HepG2 (cell line): ENCODE data around the gene NOC3L. TPM values are rescaled to one million over a fixed set of nuclear protein-coding genes. Genes with fewer than 3 reads are reported as not detected.

ENCODE experiments used
- ATAC-seq: fragments of 200-7000 bp; cut with Tn5 transposase; 3 replicates; pipeline ENCODE4 v1.9.1; 2020; ENCODE audit warnings: mild to moderate bottlenecking, moderate library complexity
- BruUV-seq: library from RNA; stranded (reverse); fragments of 400-500 nt; replicated peaks from 2 replicates; lab custom pipeline; 2021; lab: Mats Ljungman, UMichigan
- CTCF ChIA-PET: fragments of 300-600 bp; formaldehyde crosslinking; extraction: SDS; loops from one replicate; lab custom pipeline; 2021; ENCODE audit warnings: low total read pairs, inconsistent platforms, low intra/inter-chr PET ratio; lab: Yijun Ruan, JAX
- POLR2A ChIA-PET: fragments of 350-600 bp; sonication (Branson Sonifier 250); formaldehyde crosslinking; loops from one replicate; lab custom pipeline; 2020; ENCODE audit warnings: antibody characterized with exemption, inconsistent platforms; lab: Yijun Ruan, JAX
- DNase-seq: peaks from one replicate; pipeline ENCODE4 v3.0.0-alpha.2; 2015; ENCODE audit warnings: low spot score
- FAIRE-seq: peaks from 3 replicates; lab custom pipeline; 2011; peaks lifted over from hg19 to GRCh38; lab: Jason Lieb, UNC
- H2AFZ ChIP-seq: one replicate; pipeline ENCODE4 v1.6.1; 2011; ENCODE audit warnings: low read length, inconsistent platforms
- H3K27ac ChIP-seq: fragments of 300-600 bp; 3 replicates; pipeline ENCODE4 v1.8.0; 2011; ENCODE audit warnings: mixed run types, mild to moderate bottlenecking, mixed read lengths, low read length, inconsistent platforms; ENCODE audit not compliant: insufficient read depth; ENCODE audit errors: extremely low read length
- H3K27me3 ChIP-seq, 2 experiments: fragments of 200-600 bp in 1 of 2; 2 replicates in 1 of 2; 3 replicates in 1 of 2; pipeline versions ENCODE4 v1.6.0 to v1.8.0; 2011; ENCODE audit warnings: low read length in 2 of 2, mild to moderate bottlenecking in 2 of 2, moderate library complexity in 2 of 2, inconsistent platforms in 1 of 2; ENCODE audit not compliant: insufficient read depth in 2 of 2, control insufficient read depth in 1 of 2
- H3K36me3 ChIP-seq, 2 experiments: fragments of 200-600 bp in 1 of 2; replicated peaks in 1 of 2; 2 replicates in 1 of 2; 3 replicates in 1 of 2; pipeline versions ENCODE4 v1.5.1 to v1.8.0; 2011; ENCODE audit warnings: low read length in 2 of 2, inconsistent platforms in 1 of 2; ENCODE audit not compliant: insufficient read depth in 2 of 2, control insufficient read depth in 1 of 2
- H3K4me1 ChIP-seq: 2 replicates; pipeline ENCODE4 v1.5.1; 2012; ENCODE audit warnings: low read length, inconsistent platforms; ENCODE audit not compliant: insufficient read depth
- H3K4me2 ChIP-seq: 2 replicates; pipeline ENCODE4 v1.6.0; 2011; ENCODE audit warnings: low read depth, low read length, inconsistent platforms
- H3K4me3 ChIP-seq, 3 experiments: fragments of 200-600 bp in 1 of 3; sonication (generic), shearing (Covaris generic) in 1 of 3; replicated peaks in 1 of 3; 2 replicates each; pipeline ENCODE4 v1.5.1; 2011 to 2016; ENCODE audit warnings: low read length in 3 of 3, inconsistent platforms in 2 of 3, low read depth in 2 of 3, mild to moderate bottlenecking in 2 of 3, control low read depth in 1 of 3, mixed read lengths in 1 of 3; ENCODE audit not compliant: insufficient read depth in 1 of 3
- H3K79me2 ChIP-seq: one replicate; pipeline ENCODE4 v1.6.1; 2011; ENCODE audit warnings: low read length, inconsistent platforms; ENCODE audit not compliant: insufficient read depth
- H3K9ac ChIP-seq: 2 replicates; pipeline ENCODE4 v1.6.0; 2011; ENCODE audit warnings: mild to moderate bottlenecking, low read depth, low read length, inconsistent platforms; ENCODE audit not compliant: insufficient read depth
- H3K9me3 ChIP-seq: 2 replicates; pipeline ENCODE4 v1.5.1; 2012; ENCODE audit warnings: mild to moderate bottlenecking, low read length
- H4K20me1 ChIP-seq: 2 replicates; pipeline ENCODE4 v1.6.0; 2011; ENCODE audit warnings: inconsistent platforms, mild to moderate bottlenecking, low read length, moderate library complexity; ENCODE audit not compliant: insufficient read depth
- ARID2 ChIP-seq: sonication (generic); formaldehyde crosslinking; IDR thresholded peaks from 2 replicates; pipeline ENCODE4 v1.8.1; 2022; ENCODE audit warnings: mild to moderate bottlenecking, missing genetic modification reagents, borderline replicate concordance
- ATF1 ChIP-seq: IDR thresholded peaks from 2 replicates; pipeline ENCODE4 v1.6.1; 2016; ENCODE audit warnings: mild to moderate bottlenecking, control low read depth
- ATF7-NPFF ChIP-seq: sonication (generic); formaldehyde crosslinking; IDR thresholded peaks from 2 replicates; pipeline ENCODE4 v1.8.1; 2023; ENCODE audit warnings: mild to moderate bottlenecking, low read depth, missing genetic modification reagents, moderate library complexity
- CEBPG ChIP-seq: IDR thresholded peaks from 2 replicates; pipeline ENCODE4 v1.6.1; 2016
- ELF4 ChIP-seq: sonication (generic); formaldehyde crosslinking; IDR thresholded peaks from 2 replicates; pipeline ENCODE4 v1.5.0; 2020; ENCODE audit warnings: missing genetic modification reagents, mild to moderate bottlenecking, moderate library complexity, borderline replicate concordance
- KLF12 ChIP-seq: sonication (generic); formaldehyde crosslinking; IDR thresholded peaks from 2 replicates; pipeline ENCODE4 v1.4.0; 2020; ENCODE audit warnings: missing genetic modification reagents, borderline replicate concordance
- MED13 ChIP-seq: sonication (generic); formaldehyde crosslinking; IDR thresholded peaks from 2 replicates; pipeline ENCODE4 v1.5.0; 2020; ENCODE audit warnings: missing genetic modification reagents
- NAIF1 ChIP-seq: sonication (generic); formaldehyde crosslinking; IDR thresholded peaks from 2 replicates; pipeline ENCODE4 v1.5.0; 2020; ENCODE audit warnings: mild to moderate bottlenecking, missing genetic modification reagents, borderline replicate concordance
- ZNF749 ChIP-seq: sonication (generic); formaldehyde crosslinking; IDR thresholded peaks from 2 replicates; pipeline ENCODE4 v1.8.0; 2022; ENCODE audit warnings: mild to moderate bottlenecking, missing genetic modification reagents, moderate library complexity, borderline replicate concordance
- ZNF850 ChIP-seq: sonication (generic); formaldehyde crosslinking; conservative IDR thresholded peaks from 2 replicates; pipeline ENCODE4 v1.9.0; 2021; ENCODE audit warnings: mild to moderate bottlenecking, missing genetic modification reagents
- ZSCAN31 ChIP-seq: sonication (generic); formaldehyde crosslinking; IDR thresholded peaks from 2 replicates; pipeline ENCODE4 v1.5.0; 2020; ENCODE audit warnings: low read depth, mild to moderate bottlenecking, missing genetic modification reagents
- WGBS: methylation state at CpG from one replicate; pipeline ENCODE4 v1.1.6; 2017; ENCODE audit warnings: low lambda C conversion rate; 5-methylcytosine and 5-hydroxymethylcytosine counted together
- in situ Hi-C: cut with HindIII; loops from 2 replicates; pipeline ENCODE4 v1.10.0; 2017; ENCODE audit warnings: low pct_unique_long_range_greater_than_20kb; ENCODE audit not compliant: extremely low pct_ligation_motif_present
- intact Hi-C: fragments of 100-400 bp; cut with micrococcal nuclease; formaldehyde crosslinking; loops from one replicate; pipeline ENCODE4 v1.10.0; 2022; ENCODE audit not compliant: unreplicated experiment
- polyA plus RNA-seq, 8 experiments: library from polyadenylated mRNA; depleted of rRNA in 3 of 8; stranded (reverse) in 7 of 8; unstranded in 1 of 8; fragments of >200 nt; fragmentation: Illumina TruSeq in 4 of 8; extraction: Trizol in 4 of 8; gene quantifications; 2 replicates each; pipeline versions ENCODE4 v1.2.1 to v1.2.3, GENCODE V29; 2011 to 2016; ENCODE audit warnings: low read depth in 4 of 8, missing spikeins in 1 of 8, mixed read lengths in 1 of 8; ENCODE audit not compliant: insufficient read depth in 1 of 8
- total RNA-seq, 5 experiments: library from RNA; depleted of rRNA; stranded (reverse); fragments of >200 nt; fragmentation: Illumina TruSeq; extraction: Trizol; gene quantifications; 2 replicates each; pipeline ENCODE4 v1.2.3, GENCODE V29; 2016; ENCODE audit warnings: low read depth in 1 of 5
- TF ChIP-seq, protein P1 (sequence below): sonication (generic); formaldehyde crosslinking; IDR thresholded peaks from 2 replicates; pipeline ENCODE4 v1.5.0; 2020; ENCODE audit warnings: mild to moderate bottlenecking, missing genetic modification reagents
- TF ChIP-seq, protein P2 (sequence below): fragments of 450-650 bp; IDR thresholded peaks from 2 replicates; pipeline ENCODE4 v1.6.1; 2017; ENCODE audit warnings: mild to moderate bottlenecking
- TF ChIP-seq, protein P3 (sequence below): sonication (generic); formaldehyde crosslinking; IDR thresholded peaks from 2 replicates; pipeline ENCODE4 v1.4.0; 2020; ENCODE audit warnings: mild to moderate bottlenecking, missing genetic modification reagents

NOC3L gene
- total and polyA plus RNA-seq, 2 of the 13 experiments (the other 11 are each of a cell fraction or from before 2014, with no cell fraction given) = 7.8 to 36.6 TPM

DNA sequence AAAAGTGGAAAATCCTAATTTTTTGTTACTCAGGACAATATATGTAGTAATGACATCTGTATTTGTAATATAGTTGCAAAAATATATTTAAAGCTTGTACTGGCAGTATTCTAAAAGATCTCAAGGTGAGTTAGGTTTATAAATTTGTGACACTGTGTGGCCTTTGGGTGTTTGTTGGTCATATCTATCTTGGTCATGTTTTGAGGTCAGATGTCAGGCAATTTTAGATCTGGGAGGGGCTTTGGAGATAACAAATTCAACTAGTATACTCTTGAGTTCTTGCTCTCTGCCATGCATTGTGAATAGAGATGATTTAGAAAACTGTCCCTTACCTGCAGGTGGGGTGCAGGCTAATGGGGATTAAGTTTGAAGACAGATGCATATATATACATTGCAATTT is 42.7 kb upstream of the NOC3L start (continued):
- TF ChIP-seq ATF7-NPFF (CRISPR knock-in tag) = no peak
- TF ChIP-seq ELF4 (CRISPR knock-in tag) = no peak
- no peak for TF ChIP-seq KLF12 (CRISPR knock-in tag)
- no peak for TF ChIP-seq ARID2 (CRISPR knock-in tag)

DNA sequence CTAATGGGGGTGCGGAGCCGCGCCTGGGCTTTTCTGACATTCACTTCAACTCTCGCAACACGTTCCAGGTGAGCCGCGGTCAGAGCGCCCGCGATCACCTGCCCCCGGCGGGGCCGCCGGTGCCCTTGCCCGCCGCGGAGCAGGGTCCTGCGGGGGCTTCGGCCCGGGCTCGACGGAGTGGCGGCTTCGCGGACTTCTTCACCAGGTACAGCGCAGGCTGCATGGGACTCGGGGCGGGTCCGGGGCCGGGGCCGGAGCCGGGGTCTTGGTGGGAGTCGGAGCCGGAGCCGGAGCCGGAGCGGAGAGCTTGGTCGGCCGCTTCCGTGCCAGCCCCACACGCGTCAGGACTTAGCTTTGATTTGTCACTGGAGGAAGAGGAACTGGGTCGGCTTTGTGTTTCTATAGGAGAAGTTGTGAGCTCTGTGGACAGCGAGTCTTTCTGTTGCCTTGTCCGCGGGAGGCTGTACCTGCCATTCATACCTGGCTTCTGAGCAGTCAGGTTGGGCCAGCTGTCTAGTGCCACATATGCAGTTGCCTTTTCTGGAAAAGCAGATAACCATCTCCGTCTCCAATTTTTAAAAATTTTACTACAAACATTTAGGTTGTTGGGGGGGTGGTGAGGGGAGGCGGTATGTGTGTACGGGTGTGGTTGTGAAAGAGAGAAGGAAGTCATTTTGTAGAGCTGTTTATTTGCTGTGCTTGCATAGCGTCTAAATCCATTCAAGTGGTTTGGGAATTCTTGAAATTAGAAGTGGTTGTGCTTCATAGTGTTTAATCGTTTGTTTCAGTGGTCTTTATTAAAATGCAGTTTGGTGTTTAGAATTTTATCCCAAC is 40.9 kb upstream of the NOC3L start:
- TSS peak; percentile 35 for BruUV-seq
- TF ChIP-seq CEBPG (CRISPR knock-in tag) = no peak
- TF ChIP-seq ZNF749 = no peak
- TF ChIP-seq, protein P1, sequence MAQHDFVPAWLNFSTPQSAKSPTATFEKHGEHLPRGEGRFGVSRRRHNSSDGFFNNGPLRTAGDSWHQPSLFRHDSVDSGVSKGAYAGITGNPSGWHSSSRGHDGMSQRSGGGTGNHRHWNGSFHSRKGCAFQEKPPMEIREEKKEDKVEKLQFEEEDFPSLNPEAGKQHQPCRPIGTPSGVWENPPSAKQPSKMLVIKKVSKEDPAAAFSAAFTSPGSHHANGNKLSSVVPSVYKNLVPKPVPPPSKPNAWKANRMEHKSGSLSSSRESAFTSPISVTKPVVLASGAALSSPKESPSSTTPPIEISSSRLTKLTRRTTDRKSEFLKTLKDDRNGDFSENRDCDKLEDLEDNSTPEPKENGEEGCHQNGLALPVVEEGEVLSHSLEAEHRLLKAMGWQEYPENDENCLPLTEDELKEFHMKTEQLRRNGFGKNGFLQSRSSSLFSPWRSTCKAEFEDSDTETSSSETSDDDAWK (CRISPR knock-in tag) = no peak
- TF ChIP-seq MED13 (CRISPR knock-in tag) = 0 out of 2 replicates have a peak, but pooled peaks have one; percentile 2
- TF ChIP-seq, protein P2, sequence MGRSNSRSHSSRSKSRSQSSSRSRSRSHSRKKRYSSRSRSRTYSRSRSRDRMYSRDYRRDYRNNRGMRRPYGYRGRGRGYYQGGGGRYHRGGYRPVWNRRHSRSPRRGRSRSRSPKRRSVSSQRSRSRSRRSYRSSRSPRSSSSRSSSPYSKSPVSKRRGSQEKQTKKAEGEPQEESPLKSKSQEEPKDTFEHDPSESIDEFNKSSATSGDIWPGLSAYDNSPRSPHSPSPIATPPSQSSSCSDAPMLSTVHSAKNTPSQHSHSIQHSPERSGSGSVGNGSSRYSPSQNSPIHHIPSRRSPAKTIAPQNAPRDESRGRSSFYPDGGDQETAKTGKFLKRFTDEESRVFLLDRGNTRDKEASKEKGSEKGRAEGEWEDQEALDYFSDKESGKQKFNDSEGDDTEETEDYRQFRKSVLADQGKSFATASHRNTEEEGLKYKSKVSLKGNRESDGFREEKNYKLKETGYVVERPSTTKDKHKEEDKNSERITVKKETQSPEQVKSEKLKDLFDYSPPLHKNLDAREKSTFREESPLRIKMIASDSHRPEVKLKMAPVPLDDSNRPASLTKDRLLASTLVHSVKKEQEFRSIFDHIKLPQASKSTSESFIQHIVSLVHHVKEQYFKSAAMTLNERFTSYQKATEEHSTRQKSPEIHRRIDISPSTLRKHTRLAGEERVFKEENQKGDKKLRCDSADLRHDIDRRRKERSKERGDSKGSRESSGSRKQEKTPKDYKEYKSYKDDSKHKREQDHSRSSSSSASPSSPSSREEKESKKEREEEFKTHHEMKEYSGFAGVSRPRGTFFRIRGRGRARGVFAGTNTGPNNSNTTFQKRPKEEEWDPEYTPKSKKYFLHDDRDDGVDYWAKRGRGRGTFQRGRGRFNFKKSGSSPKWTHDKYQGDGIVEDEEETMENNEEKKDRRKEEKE = no peak
- TF ChIP-seq, protein P3, sequence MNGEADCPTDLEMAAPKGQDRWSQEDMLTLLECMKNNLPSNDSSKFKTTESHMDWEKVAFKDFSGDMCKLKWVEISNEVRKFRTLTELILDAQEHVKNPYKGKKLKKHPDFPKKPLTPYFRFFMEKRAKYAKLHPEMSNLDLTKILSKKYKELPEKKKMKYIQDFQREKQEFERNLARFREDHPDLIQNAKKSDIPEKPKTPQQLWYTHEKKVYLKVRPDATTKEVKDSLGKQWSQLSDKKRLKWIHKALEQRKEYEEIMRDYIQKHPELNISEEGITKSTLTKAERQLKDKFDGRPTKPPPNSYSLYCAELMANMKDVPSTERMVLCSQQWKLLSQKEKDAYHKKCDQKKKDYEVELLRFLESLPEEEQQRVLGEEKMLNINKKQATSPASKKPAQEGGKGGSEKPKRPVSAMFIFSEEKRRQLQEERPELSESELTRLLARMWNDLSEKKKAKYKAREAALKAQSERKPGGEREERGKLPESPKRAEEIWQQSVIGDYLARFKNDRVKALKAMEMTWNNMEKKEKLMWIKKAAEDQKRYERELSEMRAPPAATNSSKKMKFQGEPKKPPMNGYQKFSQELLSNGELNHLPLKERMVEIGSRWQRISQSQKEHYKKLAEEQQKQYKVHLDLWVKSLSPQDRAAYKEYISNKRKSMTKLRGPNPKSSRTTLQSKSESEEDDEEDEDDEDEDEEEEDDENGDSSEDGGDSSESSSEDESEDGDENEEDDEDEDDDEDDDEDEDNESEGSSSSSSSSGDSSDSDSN (CRISPR knock-in tag) = peak; percentile 3; the same call in 1 of the 2 replicates
- no peak for TF ChIP-seq ZSCAN31
- TF ChIP-seq ATF1 (CRISPR knock-in tag) = no peak
- TF ChIP-seq NAIF1 (CRISPR knock-in tag) = no peak
- TF ChIP-seq ZNF850 = 0 out of 2 replicates have a peak, but pooled peaks have one; percentile 51

More for the DNA sequence above, 40.9 kb upstream of the NOC3L start:
- ATAC-seq (peak; percentile 67), FAIRE-seq (peak; percentile 15), DNase-seq (peak; percentile 76)
- H3K9ac ChIP-seq = peak overlapping the region; percentile 87
- 0% methylated on average over 5 of the region's 51 CpGs for WGBS
- in situ Hi-C loops (loop anchor here (5.0 kb wide), 1 partner anchor 41 kb away; the partner anchor contains the start of gene NOC3L), intact Hi-C loops (loop anchor here (5.0 kb wide), 1 partner anchor 39 kb away; no protein-coding TSS in a partner anchor)
- H3K9me3 ChIP-seq = no peaks in the 10 kb centered on the region
- peaks cover 54% of the 10 kb centered on the region for H3K4me1 ChIP-seq
- H3K4me3 ChIP-seq = peak overlapping the region; percentile 92 to 97 (median 95)
- CTCF ChIA-PET = no interaction called here
- no peak overlapping the region for H2AFZ ChIP-seq
- POLR2A ChIA-PET = interaction anchor here (0.5 to 1.0 kb wide), 2 partner anchors 24 to 41 kb away, joined by 4 to 8 read pairs; partner anchors contain the start of gene NOC3L
- peak overlapping the region; percentile 92 for H3K27ac ChIP-seq
- H3K4me2 ChIP-seq = peak overlapping the region; percentile 97
- H4K20me1 ChIP-seq = peaks cover 3% of the 10 kb centered on the region; the same call in 1 of the 2 replicates
- H3K79me2 ChIP-seq = peaks cover 47% of the 10 kb centered on the region
- H3K27me3 ChIP-seq = no peaks in the 10 kb centered on the region; a peak in 1 of 5 replicates
- no peaks in the 10 kb centered on the region for H3K36me3 ChIP-seq
